Measurements from ENCODE around the gene FOXF2.

FOXF2 gene

GRCh38 chr6:1390946-1391799 lies 1.8 kb downstream of the FOXF2 start:
- no peak for DNase-seq (ENCODE audit: low read depth in 2 of 2)

GRCh38 chr6:1391800-1392309 lies 2.5 kb downstream of the FOXF2 start:
- DNase-seq (ENCODE audit: low read depth in 2 of 2), result no peak

GRCh38 chr6:1392813-1393640 lies 3.7 kb downstream of the FOXF2 start:
- DNase-seq (ENCODE audit: low read depth in 2 of 2), result no peak

GRCh38 chr6:1393641-1394283 lies 4.4 kb downstream of the FOXF2 start:
- no peak for DNase-seq (ENCODE audit: low read depth in 2 of 2)

- no peak for DNase-seq (ENCODE audit: low read depth in 2 of 2)
These were observed 5.4 kb downstream of the FOXF2 start for GRCh38 chr6:1394514-1395463.

GRCh38 chr6:1395506-1395905 lies 6.1 kb downstream of the FOXF2 start:
- DNase-seq (ENCODE audit: low read depth in 2 of 2), result no peak

- DNase-seq (ENCODE audit: low read depth in 2 of 2), result no peak
These were observed 6.8 kb downstream of the FOXF2 start for GRCh38 chr6:1395941-1396908.

GRCh38 chr6:1396952-1397868 lies 7.8 kb downstream of the FOXF2 start:
- DNase-seq (ENCODE audit: low read depth in 2 of 2), result peak; percentile 29 to 50

- no peak for DNase-seq (ENCODE audit: low read depth in 2 of 2)
These were observed 9.9 kb downstream of the FOXF2 start for GRCh38 chr6:1399085-1399780.

- no peak for DNase-seq (ENCODE audit: low read depth in 2 of 2)
These were observed 10.9 kb downstream of the FOXF2 start for GRCh38 chr6:1400126-1400850.

- DNase-seq (ENCODE audit: low read depth in 2 of 2), result no peak
These were observed 13.0 kb downstream of the FOXF2 start for GRCh38 chr6:1402369-1402768.

GRCh38 chr6:1402868-1403267 lies 13.5 kb downstream of the FOXF2 start:
- no peak for DNase-seq (ENCODE audit: low read depth in 2 of 2)

- DNase-seq (ENCODE audit: low read depth in 2 of 2), result no peak
These were observed 14.7 kb downstream of the FOXF2 start for GRCh38 chr6:1403851-1404712.

- no peak for DNase-seq (ENCODE audit: low read depth in 2 of 2)
These were observed 15.3 kb downstream of the FOXF2 start for GRCh38 chr6:1404713-1405098.

- DNase-seq (ENCODE audit: low read depth in 2 of 2), result no peak
These were observed 15.8 kb downstream of the FOXF2 start for GRCh38 chr6:1405221-1405620.

- DNase-seq (ENCODE audit: low read depth in 2 of 2), result no peak
These were observed 17.1 kb downstream of the FOXF2 start for GRCh38 chr6:1406306-1407072.
